Bronchial epithelial cell (primary cell): ENCODE measurements around the gene KRTAP19-7. TPM values are rescaled to one million over a fixed set of nuclear protein-coding genes. Genes with fewer than 3 reads are reported as not detected.

Experiments used
- DNase-seq: peaks from one replicate; pipeline ENCODE4 v3.0.0-alpha.2; 2010; ENCODE audit warnings: low read depth
- FAIRE-seq: peaks from 2 replicates; lab custom pipeline; 2011; peaks lifted over from hg19 to GRCh38; lab: Jason Lieb, UNC
- H3K27me3 ChIP-seq: 2 replicates; pipeline ENCODE4 v1.5.1; 2011; ENCODE audit warnings: low read length; ENCODE audit not compliant: control insufficient read depth, insufficient read depth
- H3K36me3 ChIP-seq: 2 replicates; pipeline ENCODE4 v1.5.1; 2011; ENCODE audit warnings: low read length; ENCODE audit not compliant: control insufficient read depth, insufficient read depth
- H3K4me3 ChIP-seq: 2 replicates; pipeline ENCODE4 v1.5.1; 2011; ENCODE audit warnings: mild to moderate bottlenecking, low read depth, low read length, control low read depth
- CTCF ChIP-seq: IDR thresholded peaks from 2 replicates; pipeline ENCODE4 v1.5.1; 2011; ENCODE audit warnings: mild to moderate bottlenecking, moderate library complexity, low read length, control low read depth, inconsistent platforms; ENCODE audit not compliant: insufficient read depth, severe bottlenecking
- total RNA-seq: library from RNA; depleted of rRNA; stranded (reverse); fragments of >200 nt; gene quantifications from 2 replicates; pipeline ENCODE4 v1.2.1, GENCODE V29; 2014

Gene KRTAP19-7
- not detected in 2 replicates for total RNA-seq

GRCh38 chr21:30561264-30561895, at the start of gene KRTAP19-7:
TSS of gene KRTAP19-7 (minus strand) at chr21:30561314. CDS start at chr21:30561289, 25 bp downstream.
- Histone ChIP-seq H3K36me3 (no peaks in the 10 kb centered on the region), H3K27me3 (no peaks in the 10 kb centered on the region), H3K4me3 (no peak within 1 kb of the TSS)
- no peak for TF ChIP-seq CTCF
- no peak for FAIRE-seq
- DNase-seq, result no peak

- Histone ChIP-seq H3K4me3 (no peak overlapping the region), H3K36me3 (no peaks in the 10 kb centered on the region), H3K27me3 (no peaks in the 10 kb centered on the region)
- no peak for DNase-seq
- no peak for TF ChIP-seq CTCF
- FAIRE-seq, result no peak
Measured at GRCh38 chr21:30605968-30606367, 44.9 kb upstream of the KRTAP19-7 start.

GRCh38 chr21:30600787-30601186, 39.7 kb upstream of the KRTAP19-7 start, which contains the start of gene KRTAP22-1:
TSS of gene KRTAP22-1 (plus strand) at chr21:30601087.
- FAIRE-seq (no peak), DNase-seq (no peak)
- H3K27me3 ChIP-seq, result no peaks in the 10 kb centered on the region
- no peaks in the 10 kb centered on the region for H3K36me3 ChIP-seq
- no peak for TF ChIP-seq CTCF
- no peak within 1 kb of the TSS for H3K4me3 ChIP-seq

GRCh38 chr21:30598802-30599201, 37.7 kb upstream of the KRTAP19-7 start, which contains the start of gene KRTAP6-2:
TSS of gene KRTAP6-2 (minus strand) at chr21:30598902. CDS start at chr21:30598874, 28 bp downstream.
- Histone ChIP-seq H3K27me3 (no peaks in the 10 kb centered on the region), H3K4me3 (no peak within 1 kb of the TSS), H3K36me3 (no peaks in the 10 kb centered on the region)
- FAIRE-seq, result no peak
- TF ChIP-seq CTCF, result no peak
- DNase-seq, result no peak

- Histone ChIP-seq H3K4me3 (no peak within 1 kb of the TSS), H3K36me3 (no peaks in the 10 kb centered on the region), H3K27me3 (no peaks in the 10 kb centered on the region)
- DNase-seq (no peak), FAIRE-seq (no peak)
- no peak for TF ChIP-seq CTCF
Measured at GRCh38 chr21:30592140-30592539, 31.0 kb upstream of the KRTAP19-7 start, which contains the start of gene KRTAP6-3. TSS of gene KRTAP6-3 (plus strand) at chr21:30592440. CDS start at chr21:30592446, 6 bp downstream.

- Histone ChIP-seq H3K36me3 (no peaks in the 10 kb centered on the region), H3K4me3 (no peak within 1 kb of the TSS), H3K27me3 (no peaks in the 10 kb centered on the region)
- no peak for FAIRE-seq
- no peak for DNase-seq
- TF ChIP-seq CTCF, result no peak
Measured at GRCh38 chr21:30590297-30590696, 29.2 kb upstream of the KRTAP19-7 start, which contains the start of gene KRTAP22-2. TSS of gene KRTAP22-2 (minus strand) at chr21:30590397.
